Breast epithelium (tissue), 4 donors: ENCODE results near the gene RCE1. TPM values are rescaled to one million over a fixed set of nuclear protein-coding genes. Genes with fewer than 3 reads are reported as not detected.

Experiments
- DNase-seq, 2 donors: peaks; one replicate each; pipeline ENCODE4 v3.0.0-alpha.2; 2019; ENCODE audit warnings: low spot score in 2 of 2
- H3K27ac ChIP-seq, 2 donors: fragments of 200-600 bp; sonication (generic) in 1 of 2; one replicate each; pipeline ENCODE4 v1.5.1; 2016 to 2019; ENCODE audit warnings: mild to moderate bottlenecking in 1 of 2
- H3K27me3 ChIP-seq, 2 donors: fragments of 200-600 bp; sonication (generic) in 1 of 2; one replicate each; pipeline versions ENCODE4 v1.5.1 to v1.6.0; 2017 to 2019; ENCODE audit warnings: control low read depth in 1 of 2, mild to moderate bottlenecking in 1 of 2
- H3K36me3 ChIP-seq: fragments of 200-600 bp; one replicate; pipeline ENCODE4 v1.5.1; 2019
- H3K4me1 ChIP-seq, 2 donors: fragments of 200-600 bp; sonication (generic); one replicate each; pipeline ENCODE4 v1.5.1; 2016 to 2019; ENCODE audit warnings: control low read depth in 1 of 2
- H3K4me3 ChIP-seq, 3 donors: fragments of 200-600 bp; sonication (generic); 1 replicate in 2 of 3; 2 replicates in 1 of 3; pipeline ENCODE4 v1.5.1; 2016 to 2019; ENCODE audit warnings: mild to moderate bottlenecking in 3 of 3, moderate library complexity in 2 of 3
- H3K9me3 ChIP-seq, 2 donors: fragments of 200-600 bp; sonication (generic) in 1 of 2; one replicate each; pipeline ENCODE4 v1.5.1; 2016 to 2019; ENCODE audit warnings: control low read depth in 1 of 2
- POLR2A ChIP-seq: fragments of 450-650 bp; IDR thresholded peaks from one replicate; pipeline ENCODE4 v1.6.1; 2016; ENCODE audit warnings: antibody characterized with exemption, mild to moderate bottlenecking, moderate library complexity
- POLR2AphosphoS5 ChIP-seq, 3 donors: sonication (generic); formaldehyde crosslinking; IDR thresholded peaks; one replicate each; pipeline ENCODE4 v1.6.1; 2017; ENCODE audit warnings: antibody characterized with exemption in 3 of 3
- intact Hi-C: fragments of 100-400 bp; cut with DNase I; formaldehyde crosslinking; loops from one replicate; pipeline ENCODE4 v1.15.1; 2023; ENCODE audit warnings: low total_unique reads
- total RNA-seq, 3 donors: library from RNA; depleted of rRNA; stranded (reverse); fragments of >200 nt; gene quantifications; one replicate each; pipeline ENCODE4 v1.1.0, GENCODE V29; 2016
- TF ChIP-seq, protein P1 (sequence below), 3 donors: fragments of 450-650 bp; IDR thresholded peaks; one replicate each; pipeline ENCODE4 v1.5.1; 2016 to 2017; ENCODE audit warnings: antibody characterized with exemption in 3 of 3, mild to moderate bottlenecking in 3 of 3, moderate library complexity in 3 of 3

The RCE1 gene
- total RNA-seq, 3 donors from 2014 or later, result 10.7 to 23.9 (median 21.5) TPM

DNA sequence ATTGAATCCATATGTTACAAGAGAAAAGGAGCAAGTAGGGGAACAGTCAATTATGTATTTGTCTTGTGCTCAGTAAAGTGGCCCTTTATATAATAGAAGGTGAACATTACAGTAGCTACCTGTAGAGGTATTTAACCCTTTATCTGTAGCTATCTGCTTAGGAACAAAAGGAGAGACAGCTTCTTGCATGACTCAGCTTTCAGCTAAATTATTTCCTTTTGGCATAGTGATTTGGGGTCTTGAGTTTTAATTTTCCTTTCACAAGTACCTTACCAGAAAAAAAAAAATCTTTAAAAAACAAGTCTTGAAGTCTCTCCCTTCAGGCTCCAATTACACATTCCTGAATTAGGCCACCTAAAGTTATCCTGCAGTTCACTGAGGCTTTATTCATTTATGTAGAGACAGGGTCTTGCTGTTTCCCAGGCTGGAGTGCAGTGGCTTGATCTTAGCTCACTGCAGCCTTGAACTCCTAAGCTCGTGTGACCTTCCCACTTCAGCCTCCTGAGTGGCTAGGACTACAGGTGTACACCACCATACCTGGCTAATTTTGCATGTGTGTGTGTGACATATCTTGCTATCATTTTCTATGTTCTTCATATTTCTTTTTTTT is 32.6 kb upstream of the RCE1 start:
- Histone ChIP-seq H3K9me3 (no peaks in the 10 kb centered on the region), H3K4me1 (no peaks in the 10 kb centered on the region), H3K36me3 (no peaks in the 10 kb centered on the region), H3K27ac (no peak overlapping the region), H3K4me3 (no peak overlapping the region), H3K27me3 (no peaks in the 10 kb centered on the region)
- no peak for DNase-seq
- intact Hi-C loops, result no loop called here
- TF ChIP-seq POLR2AphosphoS5 (IDR thresholded peaks at IDR 0.05) (no peak), POLR2A (no peak)
- TF ChIP-seq, protein P1, sequence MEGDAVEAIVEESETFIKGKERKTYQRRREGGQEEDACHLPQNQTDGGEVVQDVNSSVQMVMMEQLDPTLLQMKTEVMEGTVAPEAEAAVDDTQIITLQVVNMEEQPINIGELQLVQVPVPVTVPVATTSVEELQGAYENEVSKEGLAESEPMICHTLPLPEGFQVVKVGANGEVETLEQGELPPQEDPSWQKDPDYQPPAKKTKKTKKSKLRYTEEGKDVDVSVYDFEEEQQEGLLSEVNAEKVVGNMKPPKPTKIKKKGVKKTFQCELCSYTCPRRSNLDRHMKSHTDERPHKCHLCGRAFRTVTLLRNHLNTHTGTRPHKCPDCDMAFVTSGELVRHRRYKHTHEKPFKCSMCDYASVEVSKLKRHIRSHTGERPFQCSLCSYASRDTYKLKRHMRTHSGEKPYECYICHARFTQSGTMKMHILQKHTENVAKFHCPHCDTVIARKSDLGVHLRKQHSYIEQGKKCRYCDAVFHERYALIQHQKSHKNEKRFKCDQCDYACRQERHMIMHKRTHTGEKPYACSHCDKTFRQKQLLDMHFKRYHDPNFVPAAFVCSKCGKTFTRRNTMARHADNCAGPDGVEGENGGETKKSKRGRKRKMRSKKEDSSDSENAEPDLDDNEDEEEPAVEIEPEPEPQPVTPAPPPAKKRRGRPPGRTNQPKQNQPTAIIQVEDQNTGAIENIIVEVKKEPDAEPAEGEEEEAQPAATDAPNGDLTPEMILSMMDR (IDR thresholded peaks at IDR 0.05), result no peak

DNA sequence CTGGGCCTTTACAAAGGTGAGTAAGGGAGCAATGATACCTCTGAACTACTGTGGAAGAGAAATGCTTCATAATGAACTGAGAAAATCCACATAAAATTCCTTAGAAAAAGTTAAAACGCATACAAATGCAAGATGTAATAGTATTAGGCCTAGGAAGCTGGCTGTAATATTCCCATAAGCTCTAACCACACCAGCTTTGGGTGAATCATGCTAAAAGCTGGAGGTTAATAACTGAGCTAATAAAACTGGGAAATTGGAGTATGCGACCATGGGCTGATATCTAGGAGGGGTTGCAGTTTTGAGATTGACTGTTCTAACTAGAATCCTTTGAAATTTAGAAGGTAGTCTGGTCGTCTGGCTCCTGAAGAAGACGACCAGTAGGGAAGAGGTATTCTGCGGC is 28.6 kb upstream of the RCE1 start:
- intact Hi-C loops, result no loop called here
- Histone ChIP-seq H3K36me3 (no peaks in the 10 kb centered on the region), H3K27ac (no peak overlapping the region), H3K4me3 (no peak overlapping the region), H3K9me3 (no peaks in the 10 kb centered on the region), H3K27me3 (no peaks in the 10 kb centered on the region), H3K4me1 (no peaks in the 10 kb centered on the region)
- DNase-seq, result no peak
- TF ChIP-seq POLR2A, result no peak
- TF ChIP-seq, protein P1 (IDR thresholded peaks at IDR 0.05), result no peak
- no peak for TF ChIP-seq POLR2AphosphoS5 (IDR thresholded peaks at IDR 0.05)

DNA sequence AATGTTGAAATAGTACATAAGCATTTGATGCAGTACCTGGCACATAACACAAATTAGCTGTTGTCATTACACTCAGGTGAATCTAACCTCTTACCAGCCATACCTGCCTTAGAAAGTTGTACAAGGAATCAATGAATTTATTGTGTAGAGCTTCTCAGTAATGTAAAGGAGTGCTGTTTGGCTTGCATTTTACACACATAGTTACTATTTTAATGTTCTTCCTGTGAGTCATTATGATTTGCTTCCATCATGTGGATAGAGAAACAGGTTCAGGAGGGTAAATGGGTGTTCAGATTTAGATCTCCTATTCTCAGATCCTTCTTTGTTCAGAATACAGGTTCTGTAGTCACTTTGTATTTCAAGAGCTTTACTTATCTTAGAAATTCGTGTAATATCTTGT is 27.6 kb upstream of the RCE1 start:
- intact Hi-C loops, result no loop called here
- no peak overlapping the region for H3K4me3 ChIP-seq

DNA sequence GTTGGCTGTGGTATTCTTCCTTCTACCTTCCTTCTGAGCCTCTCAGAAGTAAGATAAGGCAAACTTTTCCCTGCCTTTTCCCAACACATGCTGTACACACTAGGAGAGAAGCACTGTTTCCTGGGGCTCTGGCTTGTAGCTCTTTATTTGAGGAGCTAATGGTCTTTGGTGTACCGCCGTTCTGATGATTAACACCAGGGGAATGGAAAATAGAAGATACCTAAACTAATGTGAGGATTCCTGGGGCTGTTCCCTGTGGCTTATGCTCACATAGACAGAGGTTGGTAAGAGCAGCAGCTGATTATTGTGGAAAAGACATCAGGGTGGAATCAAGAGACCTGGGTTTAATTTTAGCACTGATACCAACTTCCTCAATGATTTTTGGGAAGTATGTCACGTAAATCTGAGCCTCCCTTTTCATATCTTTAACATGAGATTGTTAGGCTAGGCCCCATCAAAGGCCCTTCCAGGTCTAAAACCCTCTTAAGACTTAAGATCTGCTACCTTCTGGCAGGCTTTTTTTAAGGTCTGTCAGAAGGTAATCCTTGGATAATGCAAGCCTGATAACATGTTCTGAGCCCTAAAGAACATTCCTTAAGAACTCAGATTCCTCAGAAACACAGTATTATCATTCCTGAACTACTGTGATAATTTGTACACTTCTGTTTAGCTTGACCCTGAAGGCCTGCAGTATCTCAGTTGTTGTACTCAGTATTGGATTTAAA is 24.8 kb upstream of the RCE1 start:
- Histone ChIP-seq H3K27me3 (no peaks in the 10 kb centered on the region), H3K36me3 (no peaks in the 10 kb centered on the region), H3K27ac (no peak overlapping the region), H3K4me3 (no peak overlapping the region), H3K4me1 (no peaks in the 10 kb centered on the region), H3K9me3 (no peaks in the 10 kb centered on the region)
- no peak for TF ChIP-seq POLR2A
- no peak for TF ChIP-seq POLR2AphosphoS5 (IDR thresholded peaks at IDR 0.05)
- TF ChIP-seq, protein P1 (IDR thresholded peaks at IDR 0.05), result no peak
- intact Hi-C loops, result no loop called here
- DNase-seq, result no peak

More for the DNA sequence above, 27.6 kb upstream of the RCE1 start:
- no peaks in the 10 kb centered on the region for H3K36me3 ChIP-seq
- no peaks in the 10 kb centered on the region for H3K9me3 ChIP-seq
- H3K27me3 ChIP-seq, result no peaks in the 10 kb centered on the region
- H3K27ac ChIP-seq, result no peak overlapping the region
- DNase-seq, result no peak
- no peaks in the 10 kb centered on the region for H3K4me1 ChIP-seq
- TF ChIP-seq, protein P1 (IDR thresholded peaks at IDR 0.05), result no peak
- TF ChIP-seq POLR2AphosphoS5 (IDR thresholded peaks at IDR 0.05) (no peak), POLR2A (no peak)

DNA sequence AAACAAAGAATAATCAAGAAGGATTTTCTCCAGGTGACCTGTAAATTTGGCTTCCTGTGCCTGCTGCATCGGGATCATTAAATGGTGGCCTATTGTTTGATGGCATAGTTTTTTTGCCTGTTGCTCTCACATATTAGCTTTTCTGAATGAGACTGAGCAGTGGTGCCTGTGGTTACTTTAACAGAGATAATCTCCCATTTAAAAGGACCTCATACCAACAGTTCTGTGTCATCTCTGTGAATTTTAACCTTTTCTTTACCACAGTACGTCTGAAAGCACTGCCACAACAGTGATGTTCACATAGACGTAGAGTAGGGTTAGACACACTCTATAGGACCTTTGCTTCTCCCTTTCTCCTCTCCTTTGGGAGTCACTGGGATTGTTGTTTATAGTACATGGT is 22.9 kb upstream of the RCE1 start:
- H3K9me3 ChIP-seq, result no peaks in the 10 kb centered on the region
- no peaks in the 10 kb centered on the region for H3K27me3 ChIP-seq
- no peak overlapping the region for H3K4me3 ChIP-seq
- intact Hi-C loops, result no loop called here
- H3K4me1 ChIP-seq, result no peaks in the 10 kb centered on the region
- no peak overlapping the region for H3K27ac ChIP-seq
- no peak for TF ChIP-seq POLR2AphosphoS5 (IDR thresholded peaks at IDR 0.05)
- TF ChIP-seq, protein P1 (IDR thresholded peaks at IDR 0.05), result no peak
- no peak for TF ChIP-seq POLR2A
- H3K36me3 ChIP-seq, result no peaks in the 10 kb centered on the region
- DNase-seq, result no peak
